Endothelial cell of umbilical vein (primary cell): ENCODE data around the gene DAB2IP. TPM values are rescaled to one million over a fixed set of nuclear protein-coding genes. Genes with fewer than 3 reads are reported as not detected.

Source experiments
- BruUV-seq: library from RNA; stranded (reverse); fragments of 400-500 nt; replicated peaks from 2 replicates; lab custom pipeline; 2021; lab: Mats Ljungman, UMichigan
- CTCF ChIA-PET: fragments of 300-600, 350-600 bp; sonication (Branson Sonifier 250); formaldehyde crosslinking; loops from one replicate; lab custom pipeline; 2021; ENCODE audit warnings: antibody characterized with exemption, inconsistent platforms; lab: Charles Lee
- POLR2A ChIA-PET: fragments of 300-600, 350-600 bp; sonication (Branson Sonifier 250); formaldehyde crosslinking; loops from one replicate; lab custom pipeline; 2021; ENCODE audit warnings: antibody characterized with exemption, inconsistent platforms; lab: Charles Lee
- DNase-seq: peaks from one replicate; pipeline ENCODE4 v3.0.0-alpha.2; 2011; ENCODE audit warnings: low read depth, low spot score
- FAIRE-seq: peaks from 2 replicates; lab custom pipeline; 2011; peaks lifted over from hg19 to GRCh38; lab: Jason Lieb, UNC
- H2AFZ ChIP-seq: 2 replicates; pipeline ENCODE4 v1.6.0; 2012; ENCODE audit warnings: low read depth, low read length, control low read depth, inconsistent platforms
- H3K27ac ChIP-seq: 2 replicates; pipeline ENCODE4 v1.5.1; 2011; ENCODE audit warnings: low read depth, mild to moderate bottlenecking, control low read depth, low read length, moderate library complexity; ENCODE audit not compliant: insufficient read depth
- H3K27me3 ChIP-seq, 2 experiments: 2 replicates each; pipeline versions ENCODE4 v1.6.0 to v1.6.1; 2011; ENCODE audit warnings: low read length in 2 of 2, mixed read lengths in 1 of 2; ENCODE audit not compliant: control insufficient read depth in 2 of 2, insufficient read depth in 2 of 2
- H3K36me3 ChIP-seq, 2 experiments: 2 replicates in 1 of 2; 3 replicates in 1 of 2; pipeline ENCODE4 v1.5.1; 2011; ENCODE audit warnings: low read length in 2 of 2, mild to moderate bottlenecking in 1 of 2, moderate library complexity in 1 of 2; ENCODE audit not compliant: control insufficient read depth in 2 of 2, insufficient read depth in 2 of 2; ENCODE audit errors: extremely low read depth in 1 of 2
- H3K4me1 ChIP-seq: 3 replicates; pipeline ENCODE4 v1.5.1; 2011; ENCODE audit warnings: mild to moderate bottlenecking, low read length; ENCODE audit not compliant: control insufficient read depth, insufficient read depth; ENCODE audit errors: extremely low read depth
- H3K4me2 ChIP-seq: 2 replicates; pipeline ENCODE4 v1.6.1; 2011; ENCODE audit warnings: low read length, control low read depth, mixed read lengths; ENCODE audit not compliant: insufficient read depth
- H3K4me3 ChIP-seq, 3 experiments: fragments of 200-600 bp in 1 of 3; sonication (generic), shearing (Covaris generic) in 1 of 3; replicated peaks in 1 of 3; 2 replicates each; pipeline ENCODE4 v1.5.1; 2011 to 2016; ENCODE audit warnings: control low read depth in 3 of 3, low read length in 3 of 3, mild to moderate bottlenecking in 2 of 3, inconsistent platforms in 1 of 3, low read depth in 1 of 3, moderate library complexity in 1 of 3; ENCODE audit not compliant: insufficient read depth in 1 of 3
- H3K79me2 ChIP-seq: 2 replicates; pipeline ENCODE4 v1.6.0; 2012; ENCODE audit warnings: low read length, inconsistent platforms; ENCODE audit not compliant: control insufficient read depth, insufficient read depth
- H3K9ac ChIP-seq: replicated peaks from 2 replicates; pipeline ENCODE3; 2011; ENCODE audit warnings: low read length, control low read depth; ENCODE audit not compliant: insufficient read depth; ENCODE audit errors: extremely low read depth
- H3K9me1 ChIP-seq: replicated peaks from 3 replicates; pipeline ENCODE4 v1.6.0; 2011; ENCODE audit warnings: mild to moderate bottlenecking, low read length; ENCODE audit not compliant: control insufficient read depth, insufficient read depth; ENCODE audit errors: extremely low read depth
- H3K9me3 ChIP-seq: replicated peaks from 2 replicates; pipeline ENCODE4 v1.5.1; 2012; ENCODE audit warnings: low read length, inconsistent platforms; ENCODE audit not compliant: control insufficient read depth, insufficient read depth
- H4K20me1 ChIP-seq: replicated peaks from 2 replicates; pipeline ENCODE3; 2011; ENCODE audit warnings: mild to moderate bottlenecking, low read length; ENCODE audit not compliant: control insufficient read depth, insufficient read depth; ENCODE audit errors: extremely low read depth
- CTCF ChIP-seq, 2 donors: IDR thresholded peaks; 1 replicate in 1 of 2; 2 replicates in 1 of 2; pipeline ENCODE4 v1.5.1; 2011; ENCODE audit warnings: low read length in 2 of 2, mild to moderate bottlenecking in 2 of 2, moderate library complexity in 2 of 2, control low read depth in 1 of 2, inconsistent platforms in 1 of 2, low read depth in 1 of 2; ENCODE audit not compliant: insufficient read depth in 1 of 2; ENCODE audit errors: extremely low read depth in 1 of 2
- JUN ChIP-seq: IDR thresholded peaks from 2 replicates; pipeline ENCODE4 v1.6.1; 2011; ENCODE audit warnings: borderline replicate concordance, low read depth; ENCODE audit not compliant: insufficient read length, insufficient read depth
- dilution Hi-C: fragments of 300-500 bp; cut with MboI; formaldehyde crosslinking; loops from one replicate; pipeline ENCODE4 v1.15.0; 2019; ENCODE audit warnings: low sequenced_read_pairs; ENCODE audit not compliant: extremely low pct_ligation_motif_present
- intact Hi-C: fragments of 100-400 bp; cut with micrococcal nuclease; formaldehyde crosslinking; loops from one replicate; pipeline ENCODE4 v1.10.0; 2022
- polyA plus RNA-seq, 4 experiments: library from polyadenylated mRNA; depleted of rRNA in 3 of 4; stranded (reverse) in 3 of 4; unstranded in 1 of 4; fragments of >200 nt; gene quantifications; 2 replicates each; pipeline versions ENCODE4 v1.2.1 to v1.2.3, GENCODE V29; 2011 to 2012; ENCODE audit warnings: missing spikeins in 1 of 4
- total RNA-seq: library from RNA; stranded (reverse); gene quantifications from 2 replicates; pipeline ENCODE4 v1.2.3, GENCODE V29; 2021

DAB2IP gene
- total and polyA plus RNA-seq, 2 donors (not counting 3 experiments of a cell fraction or from before 2014, with no cell fraction given) = 29.2 to 53.6 TPM

DNA sequence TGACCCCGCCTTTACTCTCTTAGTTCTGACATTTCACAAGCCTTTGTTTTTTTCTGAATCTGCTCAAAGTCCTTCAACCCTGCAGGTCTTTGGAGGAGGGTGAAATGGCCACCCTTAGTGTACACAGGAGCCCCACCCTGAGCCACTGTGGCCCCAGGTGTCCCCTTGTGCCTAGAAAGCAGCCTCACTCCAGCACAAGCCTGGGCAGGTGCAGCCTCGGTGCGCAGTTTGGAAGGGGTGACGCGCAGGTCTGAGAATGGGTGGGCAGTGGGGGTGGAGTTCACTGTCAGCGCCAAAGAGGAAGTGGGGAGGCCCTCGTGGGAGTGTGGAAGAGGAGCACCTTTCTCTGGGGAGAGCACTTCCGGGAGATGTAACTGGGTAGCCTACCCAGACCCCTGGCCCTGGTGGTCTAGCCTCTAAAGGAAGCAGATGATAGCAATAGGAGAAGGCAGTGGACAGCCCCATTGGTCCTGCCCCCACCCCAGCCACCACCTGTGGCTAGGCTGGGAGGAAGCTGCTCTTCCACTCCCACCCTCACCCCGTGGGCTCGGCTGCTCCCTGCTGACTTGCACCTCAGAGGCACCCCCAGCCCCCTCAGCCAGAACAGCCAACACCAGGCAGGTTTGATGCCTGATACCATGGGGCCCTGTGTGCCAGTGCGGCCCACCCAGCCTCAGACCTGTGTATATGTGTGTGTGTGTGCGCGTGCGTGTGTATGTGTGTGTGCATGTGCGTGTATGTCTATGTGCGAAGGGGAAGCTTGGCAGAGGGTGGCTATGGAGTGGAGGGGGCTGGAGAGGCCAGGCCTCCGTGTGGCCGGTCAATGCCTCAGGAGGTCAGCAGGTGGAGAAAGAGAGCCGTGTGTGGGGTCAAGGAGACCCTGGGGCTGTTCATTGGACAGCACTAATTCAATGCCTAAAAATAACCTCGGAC is 16.8 kb upstream of the DAB2IP start:
- no peaks in the 10 kb centered on the region for H4K20me1 ChIP-seq
- dilution Hi-C loops (no loop called here), intact Hi-C loops (no loop called here)
- POLR2A ChIA-PET = no interaction called here
- DNase-seq = peak; percentile 25
- no peak overlapping the region for H2AFZ ChIP-seq
- H3K4me3 ChIP-seq = no peak overlapping the region
- no peaks in the 10 kb centered on the region for H3K9me3 ChIP-seq
- H3K36me3 ChIP-seq = no peaks in the 10 kb centered on the region
- H3K79me2 ChIP-seq = no peaks in the 10 kb centered on the region
- no peak for TF ChIP-seq JUN
- peak; percentile 48 to 68 for TF ChIP-seq CTCF (IDR thresholded peaks at IDR 0.05; ENCODE audit: extremely low read depth in 1 of 2, insufficient read depth in 1 of 2, low read depth in 1 of 2, low read length in 2 of 2)
- CTCF ChIA-PET = interaction anchor here (0.5 to 8.2 kb wide), 4 partner anchors 14 to 391 kb away, joined by 3 to 143 read pairs (median 4); no protein-coding TSS in a partner anchor
- peaks cover 17% of the 10 kb centered on the region for H3K4me1 ChIP-seq
- no peak overlapping the region for H3K4me2 ChIP-seq
- no peaks in the 10 kb centered on the region for H3K27me3 ChIP-seq
- no peaks in the 10 kb centered on the region for H3K9me1 ChIP-seq
- BruUV-seq = no TSS peak
- FAIRE-seq = no peak
- no peak overlapping the region for H3K27ac ChIP-seq
- H3K9ac ChIP-seq = no peak overlapping the region
